Stimulated activated CD4-positive, alpha-beta T cell treated with anti-CD3 and anti-CD28 coated beads, Interleukin-12 subunit alpha, Interleukin-12 subunit beta, amount 100 ng/mL, for 48 hours (primary cell): ENCODE data around the gene APBB2.
A peak's percentile ranks its signal among the peaks of the same experiment; 100 is the strongest.
"Not testable (repeated sequence)": the region's sequence is repeated elsewhere in the genome, so short reads cannot be mapped to it uniquely, and the experiment has no call there.

ENCODE experiments used
- DNase-seq, 3 donors: peaks; one replicate each; pipeline ENCODE4 v3.0.0-alpha.2; 2020; ENCODE audit warnings: low read depth in 2 of 3, low spot score in 1 of 3

The APBB2 gene

DNA sequence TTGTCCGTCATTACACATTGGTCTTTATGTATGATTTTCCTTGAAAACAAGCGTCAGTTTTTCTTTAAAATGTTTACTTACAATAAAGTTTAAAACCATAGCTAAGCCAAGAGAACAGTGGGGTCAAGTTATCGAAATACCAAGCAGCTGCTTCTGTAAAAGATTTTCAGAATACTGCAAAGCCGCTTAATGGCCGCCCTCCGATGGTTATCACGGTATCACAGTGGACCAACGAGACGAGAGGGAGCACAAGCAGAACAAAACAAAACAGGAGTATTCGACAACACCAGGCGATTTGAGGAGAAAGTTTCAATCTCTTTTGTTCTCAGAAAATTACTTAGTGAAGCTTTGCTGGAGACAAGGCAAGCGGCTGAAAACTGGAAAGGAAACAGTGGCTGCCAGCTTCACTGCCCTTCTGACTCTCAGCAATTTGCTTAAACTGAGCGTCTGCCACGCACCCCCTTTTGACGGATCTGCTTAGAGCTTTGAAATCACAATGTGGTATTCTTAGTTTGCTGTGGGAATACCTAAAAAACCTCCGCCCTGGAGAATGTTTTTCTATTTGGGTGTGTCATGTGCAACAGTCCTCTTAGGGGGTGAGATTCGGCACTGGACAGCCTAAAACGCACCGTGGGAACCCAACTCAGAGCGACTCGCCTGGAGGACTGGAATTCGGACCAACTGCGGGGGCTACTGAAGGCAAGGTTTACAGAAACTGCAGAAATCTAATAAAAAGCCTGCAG, 264.8 kb downstream of the APBB2 start:
- no peak for DNase-seq

DNA sequence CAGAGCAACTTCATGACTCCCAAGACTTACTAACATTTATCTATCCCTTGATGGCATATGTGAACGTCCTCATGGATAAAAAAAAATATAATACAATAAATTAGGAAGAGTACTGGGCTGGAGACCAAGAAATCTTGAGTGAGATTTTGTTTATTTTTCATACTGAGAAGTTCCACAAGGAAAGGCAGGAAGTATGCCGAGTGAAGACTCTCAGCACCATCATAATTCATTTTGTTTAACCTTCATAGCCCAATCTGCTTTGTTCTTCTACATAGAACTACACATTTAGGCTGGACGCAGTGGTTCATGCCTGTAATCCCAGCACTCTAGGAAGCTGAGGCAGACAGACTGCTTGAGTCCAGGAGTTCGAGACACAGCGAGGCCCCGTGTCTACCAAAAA, 266.3 kb downstream of the APBB2 start:
- DNase-seq = no peak

DNA sequence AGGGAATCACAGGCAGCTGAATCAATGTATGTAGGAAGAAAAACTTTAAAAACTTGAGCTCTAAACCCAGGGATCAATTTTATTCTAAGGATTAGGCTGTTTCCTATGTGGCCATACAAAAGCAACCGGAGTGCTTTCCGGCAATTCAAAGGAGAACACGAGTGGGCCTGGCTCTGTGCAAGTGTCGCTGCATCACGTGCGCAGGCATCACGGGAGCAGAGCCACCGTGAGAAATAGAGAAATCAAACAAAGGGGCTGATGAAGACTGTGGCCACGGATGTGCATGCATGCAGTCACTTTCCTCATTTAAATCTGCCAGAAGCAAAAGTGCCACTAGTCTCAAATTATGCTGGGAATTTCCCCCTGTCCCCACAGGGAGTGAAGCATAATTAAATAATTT, 267.7 kb downstream of the APBB2 start:
- no peak for DNase-seq

DNA sequence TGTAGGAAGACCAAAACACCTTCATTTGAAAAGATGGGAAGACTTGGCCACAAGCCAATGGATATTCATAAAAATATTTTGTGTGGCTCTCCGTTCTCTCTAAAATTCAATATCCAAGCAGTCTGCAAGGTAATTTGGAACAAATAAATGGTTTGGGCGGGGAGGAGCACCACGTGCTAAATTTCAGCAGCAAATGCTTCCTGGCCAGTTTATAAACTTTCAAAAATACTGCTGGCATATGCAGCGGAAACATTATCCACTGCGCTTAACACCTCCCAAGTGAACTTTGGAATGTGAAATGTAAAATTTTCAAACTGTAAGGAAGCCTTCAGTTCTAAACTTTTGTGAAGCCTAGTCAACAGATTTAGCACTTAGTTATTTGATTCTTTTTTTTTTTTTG, 273.6 kb downstream of the APBB2 start:
- DNase-seq = no peak

DNA sequence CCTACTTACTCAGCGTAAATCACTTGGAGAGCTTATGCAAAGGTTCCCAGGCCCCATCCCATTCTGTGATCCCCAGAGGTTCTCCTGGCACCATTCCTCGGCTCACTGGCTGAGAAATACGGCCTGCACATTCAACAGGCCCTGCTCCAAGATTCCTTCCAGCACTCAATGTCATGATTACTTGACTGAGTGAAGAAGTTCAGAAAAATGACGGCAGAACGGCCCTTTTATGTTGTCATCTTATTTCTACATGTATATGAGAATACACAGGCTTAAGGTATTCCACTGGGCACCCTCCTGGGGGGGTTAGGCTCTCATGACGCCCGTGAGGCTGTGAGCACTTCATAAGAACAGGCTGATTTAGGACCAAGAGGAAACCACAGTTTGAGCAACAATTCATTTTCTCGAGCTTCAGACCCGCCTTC, 274.0 kb downstream of the APBB2 start:
- DNase-seq = no peak

DNA sequence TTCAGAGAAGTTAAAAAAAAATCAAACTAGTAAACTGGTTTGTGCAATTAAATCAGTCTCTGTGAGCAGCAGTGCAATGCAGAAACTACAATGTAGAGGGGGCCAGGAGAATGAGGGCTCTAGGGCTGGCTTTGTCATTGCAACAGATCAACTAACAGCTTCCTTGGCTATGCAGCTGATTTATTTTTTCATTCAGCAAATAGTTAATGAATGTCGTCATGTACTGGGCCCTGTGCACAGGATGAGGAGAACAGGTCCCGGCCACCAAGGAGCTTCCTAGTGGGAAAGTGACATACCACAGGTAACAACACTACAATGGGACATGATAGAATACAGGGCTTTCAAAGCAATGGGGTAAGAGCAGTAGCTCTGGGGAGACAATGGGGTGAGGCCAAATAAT, 274.5 kb downstream of the APBB2 start:
- DNase-seq = no peak

DNA sequence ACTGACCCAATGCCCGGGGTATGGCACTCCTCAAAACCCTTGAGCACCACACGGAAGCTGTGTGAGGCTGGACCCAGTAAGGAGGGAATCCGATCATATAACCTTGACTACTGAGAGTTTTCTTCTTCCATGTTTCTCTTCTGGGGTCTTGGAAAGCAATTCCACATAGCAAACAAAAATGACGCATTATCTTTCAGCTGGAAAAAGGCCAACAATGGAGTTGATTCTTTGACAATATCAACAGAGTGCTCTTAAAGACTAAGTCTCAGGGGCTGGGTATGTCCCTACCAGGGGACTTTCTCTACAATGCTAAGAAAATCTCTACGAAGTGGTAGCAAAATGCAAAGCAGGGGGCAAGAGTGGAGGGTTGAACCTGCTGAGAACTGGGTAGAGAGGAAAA, 276.0 kb downstream of the APBB2 start:
- no peak for DNase-seq

DNA sequence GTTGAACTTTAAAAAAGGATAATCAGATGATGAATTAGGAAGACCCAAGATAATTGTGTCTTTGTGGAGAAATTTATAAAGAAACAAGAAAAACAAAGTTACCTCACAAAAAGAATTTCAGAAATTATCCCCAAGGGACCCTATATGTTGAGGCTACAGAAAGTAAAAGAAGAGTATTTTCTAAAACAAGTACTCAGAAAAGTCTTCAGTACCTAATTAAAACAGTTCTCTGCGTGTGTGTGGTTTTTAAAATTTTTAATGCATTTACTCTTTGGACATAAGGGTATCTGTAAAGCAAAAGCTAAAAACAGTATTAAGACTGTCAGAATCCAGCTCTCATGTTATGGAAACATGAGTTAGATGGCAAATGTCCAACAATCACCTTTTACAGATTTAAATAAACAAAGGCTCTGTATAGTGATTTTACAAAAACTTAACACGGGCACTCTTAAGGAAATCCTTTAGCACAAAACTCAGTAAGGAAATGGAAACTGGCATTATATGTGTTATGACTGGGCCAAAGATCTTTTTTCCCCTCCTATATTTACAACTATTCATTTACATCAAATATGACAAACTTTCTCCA, 277.1 kb downstream of the APBB2 start:
- DNase-seq = no peak

DNA sequence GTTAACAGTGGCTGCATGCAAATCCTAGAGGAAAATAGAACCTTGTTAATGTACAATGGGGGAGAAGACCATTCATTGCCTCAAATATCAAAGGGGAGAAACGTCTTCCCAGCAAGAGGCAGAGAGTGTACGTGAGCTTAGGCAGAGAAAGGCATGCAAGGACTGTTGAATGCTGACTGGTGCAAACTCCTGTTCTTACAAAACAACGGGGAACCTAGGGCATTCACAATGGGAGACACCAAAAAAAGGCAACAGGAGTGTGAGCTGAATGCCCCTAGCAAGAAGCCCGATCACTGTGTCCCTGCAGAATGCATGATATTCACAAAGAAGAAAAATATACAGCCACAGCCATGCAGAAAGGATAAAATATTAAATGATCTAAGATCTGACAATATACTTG, 279.7 kb downstream of the APBB2 start:
- no peak for DNase-seq

DNA sequence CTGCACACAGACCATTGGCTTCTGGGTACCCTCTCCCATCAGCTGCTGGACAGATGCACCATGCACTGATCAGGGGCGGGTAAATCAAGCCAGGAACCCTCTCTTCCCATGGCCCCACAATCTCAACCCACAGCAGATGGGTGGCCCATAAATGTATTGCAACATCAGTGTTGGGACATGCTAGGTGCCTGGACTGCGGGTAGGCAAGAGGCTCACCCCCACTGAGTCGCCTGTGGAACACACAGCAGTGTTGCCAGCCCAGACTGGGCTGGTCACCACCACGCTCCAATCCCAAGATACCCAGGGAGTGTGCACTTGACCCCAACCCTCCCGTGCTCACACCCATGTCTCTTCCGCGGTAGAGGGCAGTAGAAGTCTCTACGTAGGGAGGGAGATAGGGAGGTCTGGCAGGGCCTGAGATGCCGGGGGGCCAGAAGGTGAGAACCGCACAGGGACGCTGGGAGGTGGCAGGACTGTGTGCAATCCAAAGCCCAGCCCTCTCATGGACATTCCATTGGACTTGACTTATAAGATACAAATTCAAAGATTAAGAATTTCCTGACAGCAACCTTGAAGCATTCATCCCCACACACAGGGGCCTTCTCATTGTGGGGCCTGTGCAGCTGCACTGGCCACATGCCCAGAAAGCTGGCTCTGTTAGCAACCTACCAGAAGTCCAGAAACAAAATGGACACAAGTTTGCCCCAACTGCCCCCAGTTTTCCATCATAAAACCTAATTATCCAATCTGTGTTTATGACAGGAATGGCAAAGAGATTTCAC, 280.9 kb downstream of the APBB2 start:
- no peak for DNase-seq

DNA sequence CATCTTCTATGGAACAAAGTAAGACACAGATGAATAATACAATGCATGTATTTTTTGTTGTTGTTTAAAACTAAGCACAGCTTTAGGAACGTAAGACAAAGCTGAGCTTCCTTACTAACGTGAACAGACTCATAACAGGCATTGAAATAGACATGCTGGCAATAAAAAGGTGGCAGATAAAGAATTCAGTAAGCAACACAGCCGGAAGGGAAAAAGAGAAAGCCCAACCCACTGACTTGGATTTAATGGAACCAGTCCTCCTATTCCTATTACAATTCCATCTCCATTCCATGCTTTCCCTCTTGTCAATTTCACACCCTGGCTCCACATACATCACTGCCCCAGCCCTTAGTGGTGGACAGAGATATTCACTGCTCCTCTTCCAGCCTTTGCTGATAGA, 282.5 kb downstream of the APBB2 start:
- DNase-seq = no peak

DNA sequence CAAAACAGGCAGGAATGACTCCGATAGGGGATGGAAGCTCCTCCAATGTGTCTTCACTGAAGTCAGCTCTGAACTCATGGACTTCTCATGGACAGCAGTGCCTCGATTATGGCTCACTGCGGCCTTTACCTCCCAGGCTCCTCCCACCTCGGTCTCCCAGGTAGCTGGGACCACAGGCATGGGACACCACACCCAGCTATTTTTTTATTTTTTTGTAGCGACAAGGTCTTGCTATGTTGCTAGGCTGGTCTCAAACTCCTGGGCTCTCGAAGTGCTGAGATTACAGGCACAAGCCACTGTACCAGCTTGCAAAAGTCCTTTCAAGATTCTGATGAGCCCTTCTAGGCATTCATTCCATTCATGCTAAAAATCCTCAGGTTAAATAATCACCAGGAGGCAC, 283.1 kb downstream of the APBB2 start:
- DNase-seq = no peak

DNA sequence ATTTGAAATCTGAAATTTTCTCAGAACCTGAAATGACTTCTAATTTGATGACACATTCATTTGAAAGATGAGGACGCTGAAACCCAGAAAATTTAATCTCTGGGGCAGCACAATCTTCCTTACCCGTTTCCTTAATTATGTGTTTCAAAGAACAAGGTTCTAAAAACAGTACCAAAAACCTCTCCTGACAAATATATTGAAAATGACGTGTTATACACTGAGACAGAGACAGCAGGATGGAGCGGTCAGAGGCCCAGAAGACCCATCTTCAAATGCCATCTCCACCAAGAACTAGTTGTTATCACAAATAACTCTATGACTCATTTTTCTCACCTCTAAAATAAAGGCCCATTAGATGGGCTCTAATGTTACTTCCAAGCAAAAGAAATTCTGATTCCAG, 287.3 kb downstream of the APBB2 start:
- no peak for DNase-seq

DNA sequence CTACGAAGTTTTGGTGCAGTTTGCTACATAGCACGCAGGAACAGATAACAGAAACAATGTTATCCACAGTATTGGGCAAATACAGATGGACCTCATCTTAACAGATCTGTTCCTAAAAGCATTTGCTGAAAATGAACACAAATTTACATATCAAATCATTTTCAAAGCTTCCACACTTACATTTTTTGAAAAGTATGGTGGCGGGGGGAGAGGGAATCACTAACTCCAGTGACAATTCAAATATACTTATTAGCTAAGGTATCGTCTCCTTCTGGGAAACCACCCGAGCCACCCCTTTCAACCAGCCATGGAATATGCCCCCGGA, 289.6 kb downstream of the APBB2 start:
- DNase-seq = no peak

DNA sequence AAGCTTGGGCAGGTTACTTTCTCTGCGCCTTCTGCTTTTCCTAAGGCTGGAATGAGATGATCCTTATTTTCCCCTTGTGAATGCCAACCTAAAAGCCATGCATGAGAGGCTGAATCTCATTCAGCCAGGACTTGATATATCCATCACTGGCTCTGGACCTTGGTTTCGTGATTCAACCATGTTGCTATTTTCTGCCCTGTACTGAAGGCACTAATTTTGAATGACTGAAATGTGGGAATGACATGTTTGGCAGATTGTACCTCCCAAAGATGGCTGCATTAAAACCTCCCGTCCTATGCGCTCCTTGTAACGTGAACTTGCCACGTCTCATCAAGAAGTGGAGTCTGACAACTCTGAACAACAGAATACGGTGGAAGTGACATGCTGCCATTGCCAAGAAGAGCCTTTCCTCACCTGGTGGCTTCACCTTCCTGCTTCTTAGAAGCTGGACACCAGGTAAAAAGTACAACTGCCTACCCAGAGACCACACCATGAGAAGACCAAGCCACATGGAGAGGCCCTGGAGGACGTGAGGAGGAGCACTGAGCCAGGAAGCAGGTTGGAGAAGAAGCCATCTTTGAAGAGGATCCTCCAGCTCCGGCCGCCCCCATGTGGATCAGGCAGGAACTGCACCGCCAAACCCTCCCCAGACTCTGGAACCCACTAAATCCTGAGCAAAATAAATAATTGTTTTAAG, 290.1 kb downstream of the APBB2 start:
- DNase-seq = peak; percentile 72 to 90 (median 76)

DNA sequence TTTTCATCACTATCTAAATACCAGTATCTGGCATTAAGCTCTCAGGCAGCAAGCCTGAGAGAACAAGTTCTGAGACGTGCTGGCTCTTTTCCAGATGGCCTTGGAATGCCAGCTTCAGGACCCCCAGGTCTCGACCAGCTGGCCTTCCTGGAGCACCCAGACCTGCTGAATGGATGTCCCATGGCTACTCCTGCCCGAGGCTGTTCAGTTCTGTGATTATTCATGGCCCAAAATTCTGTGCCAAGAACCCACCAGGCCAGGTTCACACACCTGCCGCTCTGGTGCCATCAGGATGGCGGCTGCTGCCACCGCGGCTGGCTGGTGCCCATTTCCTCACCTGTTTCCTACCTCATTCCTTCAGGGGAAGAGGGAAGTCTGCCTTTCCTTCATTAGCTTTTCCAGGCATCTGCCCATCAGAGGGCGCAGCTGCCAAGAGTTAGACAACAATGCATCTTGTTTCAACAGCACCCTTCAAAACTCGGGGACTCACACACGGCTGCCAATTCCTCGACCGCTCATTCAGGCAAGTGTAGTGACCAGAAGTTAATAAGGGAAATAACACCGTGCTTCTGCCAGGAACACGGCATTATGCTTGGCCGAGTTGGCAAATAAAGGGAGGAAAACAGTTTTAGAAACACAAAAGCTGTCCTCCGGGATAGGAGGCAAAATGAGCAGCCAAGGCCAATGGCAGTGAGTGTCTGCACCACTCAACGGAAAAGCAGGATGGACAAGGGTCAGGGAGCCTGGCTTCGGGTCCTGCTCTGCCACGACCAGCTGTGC, 290.8 kb downstream of the APBB2 start:
- no peak for DNase-seq

DNA sequence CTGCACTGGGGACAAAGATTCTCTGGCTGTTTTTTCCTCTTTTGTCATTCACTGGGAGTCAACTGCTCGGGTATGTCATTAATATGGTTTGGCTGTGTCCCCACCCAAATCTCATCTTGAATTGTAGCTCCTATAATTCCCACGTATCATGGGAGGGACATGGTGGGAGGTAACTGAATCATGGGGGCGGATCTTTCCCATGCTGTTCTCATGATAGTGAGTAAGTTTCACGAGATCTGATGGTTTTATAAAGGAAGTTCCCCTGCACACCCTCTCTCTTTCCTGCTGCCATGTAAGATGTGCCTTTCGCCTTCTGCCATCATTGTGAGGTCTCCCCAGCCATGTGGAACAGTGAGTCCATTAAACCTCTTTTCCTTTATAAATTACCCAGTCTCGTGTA, 294.4 kb downstream of the APBB2 start:
- not testable (repeated sequence) for DNase-seq

DNA sequence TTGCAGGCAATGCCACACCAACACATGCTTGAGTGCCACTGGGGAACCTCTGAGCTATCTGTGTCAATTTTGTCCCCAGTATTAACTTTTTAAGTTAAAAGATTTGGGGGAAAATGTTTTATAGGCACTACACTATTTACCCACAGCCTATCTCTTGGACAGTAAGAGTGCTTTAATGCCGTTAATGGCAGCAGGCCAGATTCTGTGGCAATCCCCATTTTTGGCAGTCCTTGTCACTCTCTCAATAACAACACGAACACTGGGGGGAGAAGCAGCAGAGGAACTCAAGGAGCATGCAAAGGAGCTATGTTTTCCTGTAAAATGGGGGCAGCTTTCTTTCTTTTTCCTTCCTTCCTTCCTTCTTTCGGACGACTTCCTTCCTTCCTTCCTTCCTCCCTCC, 296.0 kb downstream of the APBB2 start:
- no peak for DNase-seq

DNA sequence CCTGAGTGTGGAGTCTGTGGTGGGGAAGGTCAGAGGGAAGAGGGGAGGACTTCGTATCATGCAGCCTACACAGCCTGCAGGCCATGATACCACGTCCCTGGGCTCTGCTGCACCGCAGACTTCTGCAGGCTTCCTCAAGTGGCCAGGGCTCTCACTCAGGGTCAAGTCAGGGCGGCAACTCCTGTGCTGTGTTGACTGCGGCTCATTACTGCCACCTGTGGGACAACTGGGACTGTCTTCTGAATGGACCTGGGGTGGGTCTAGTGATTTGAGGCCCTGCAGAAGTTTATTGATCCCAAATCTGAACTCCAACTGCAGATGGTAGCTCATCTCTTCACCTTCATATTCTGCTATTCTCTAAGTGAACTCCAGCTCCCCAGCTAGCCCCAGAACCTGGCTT, 297.5 kb downstream of the APBB2 start:
- DNase-seq = peak; percentile 35 to 60 (median 39)

DNA sequence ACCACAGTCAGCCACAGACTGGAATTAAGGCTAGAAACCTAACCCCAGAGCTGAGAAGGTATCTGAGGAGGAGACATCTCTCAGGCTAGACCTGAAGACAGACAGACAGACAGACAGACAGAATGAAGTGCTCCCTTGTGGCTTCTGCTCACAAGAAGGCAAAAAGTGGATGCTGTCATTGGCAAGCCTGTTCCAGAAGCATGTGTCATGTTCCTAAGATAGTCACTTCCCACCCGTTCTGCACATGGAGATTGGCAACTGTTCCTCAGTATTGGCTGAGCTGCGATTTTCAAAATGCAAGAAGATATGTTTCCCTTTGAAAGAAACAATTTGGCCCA, 298.2 kb downstream of the APBB2 start:
- DNase-seq = no peak
